Trophoblast cell (in vitro differentiated cells and primary cell): ENCODE results near the gene LPIN1.

Source experiments
- DNase-seq, 2 donors: peaks; one replicate each; pipeline ENCODE4 v3.0.0-alpha.2; 2016
- H2AFZ ChIP-seq: 2 replicates; pipeline ENCODE4 v1.6.1; 2013; ENCODE audit warnings: low read length, moderate library complexity, mild to moderate bottlenecking; ENCODE audit not compliant: insufficient read depth, poor library complexity
- H2AK5ac ChIP-seq: 2 replicates; pipeline ENCODE4 v1.6.1; 2013; ENCODE audit warnings: mild to moderate bottlenecking, low read length
- H2BK120ac ChIP-seq: 2 replicates; pipeline ENCODE4 v1.6.1; 2013; ENCODE audit warnings: low read length, mild to moderate bottlenecking, moderate library complexity; ENCODE audit not compliant: insufficient read depth, poor library complexity
- H2BK12ac ChIP-seq: 2 replicates; pipeline ENCODE4 v1.6.1; 2013; ENCODE audit warnings: mild to moderate bottlenecking, low read length, moderate library complexity
- H2BK5ac ChIP-seq: 2 replicates; pipeline ENCODE4 v1.6.1; 2013; ENCODE audit warnings: low read length, low read depth, moderate library complexity, mild to moderate bottlenecking; ENCODE audit not compliant: poor library complexity
- H3K14ac ChIP-seq: 2 replicates; pipeline ENCODE4 v1.6.1; 2013; ENCODE audit warnings: mild to moderate bottlenecking, low read length
- H3K18ac ChIP-seq: 2 replicates; pipeline ENCODE4 v1.6.1; 2013; ENCODE audit warnings: mild to moderate bottlenecking, low read length
- H3K23ac ChIP-seq: 2 replicates; pipeline ENCODE4 v1.6.1; 2013; ENCODE audit warnings: low read length
- H3K27ac ChIP-seq: 2 replicates; pipeline ENCODE4 v1.5.1; 2013; ENCODE audit warnings: low read depth, mild to moderate bottlenecking, inconsistent platforms, low read length, moderate library complexity
- H3K27me3 ChIP-seq: 2 replicates; pipeline ENCODE4 v1.6.1; 2013; ENCODE audit warnings: inconsistent platforms, mild to moderate bottlenecking, low read length, moderate library complexity; ENCODE audit not compliant: insufficient read depth
- H3K36me3 ChIP-seq, 2 experiments: 1 replicate in 1 of 2; 2 replicates in 1 of 2; pipeline ENCODE4 v1.6.1; 2013; ENCODE audit warnings: low read length in 2 of 2, mild to moderate bottlenecking in 2 of 2, moderate library complexity in 1 of 2; ENCODE audit not compliant: insufficient read depth in 2 of 2, control insufficient read depth in 1 of 2
- H3K4ac ChIP-seq: 2 replicates; pipeline ENCODE4 v1.6.1; 2013; ENCODE audit warnings: low read depth, mild to moderate bottlenecking, low read length, moderate library complexity
- H3K4me1 ChIP-seq, 2 experiments: 1 replicate in 1 of 2; 2 replicates in 1 of 2; pipeline ENCODE4 v1.6.1; 2013; ENCODE audit warnings: low read length in 2 of 2, mild to moderate bottlenecking in 2 of 2, moderate library complexity in 1 of 2; ENCODE audit not compliant: insufficient read depth in 2 of 2, control insufficient read depth in 1 of 2
- H3K4me2 ChIP-seq: 2 replicates; pipeline ENCODE4 v1.6.1; 2013; ENCODE audit warnings: inconsistent platforms, mild to moderate bottlenecking, low read length, moderate library complexity
- H3K4me3 ChIP-seq: 2 replicates; pipeline ENCODE4 v1.5.1; 2013; ENCODE audit warnings: mild to moderate bottlenecking, low read depth, low read length, inconsistent platforms
- H3K79me1 ChIP-seq: one replicate; pipeline ENCODE4 v1.6.1; 2013; ENCODE audit warnings: low read length
- H3K79me2 ChIP-seq: 2 replicates; pipeline ENCODE4 v1.6.1; 2013; ENCODE audit warnings: low read length, mild to moderate bottlenecking; ENCODE audit not compliant: control insufficient read depth, insufficient read depth, poor library complexity
- H3K9ac ChIP-seq: 2 replicates; pipeline ENCODE4 v1.6.1; 2013; ENCODE audit warnings: mild to moderate bottlenecking, low read length
- H3K9me3 ChIP-seq: 2 replicates; pipeline ENCODE4 v1.6.1; 2013; ENCODE audit warnings: low read depth, mild to moderate bottlenecking, control low read depth, inconsistent platforms, low read length; ENCODE audit not compliant: insufficient read depth
- H4K12ac ChIP-seq: 2 replicates; pipeline ENCODE4 v1.6.1; 2013; ENCODE audit warnings: low read depth, mild to moderate bottlenecking, low read length, moderate library complexity
- H4K8ac ChIP-seq: 2 replicates; pipeline ENCODE4 v1.6.1; 2013; ENCODE audit warnings: low read depth, mild to moderate bottlenecking, low read length, moderate library complexity
- H4K91ac ChIP-seq: one replicate; pipeline ENCODE4 v1.6.1; 2013; ENCODE audit warnings: low read depth, mild to moderate bottlenecking, low read length, moderate library complexity
- WGBS: extraction: QIAGEN DNeasy Blood & Tissue Kit; methylation state at CpG from one replicate; pipeline ENCODE4 v1.1.7; 2013; ENCODE audit warnings: missing lambda C conversion rate; ENCODE audit not compliant: insufficient read length, insufficient coverage; ENCODE audit errors: extremely low coverage; 5-methylcytosine and 5-hydroxymethylcytosine counted together

LPIN1 gene

GRCh38 chr2:11831415-11831814 is 85.0 kb downstream of the LPIN1 start:
- no peak overlapping the region for H2AFZ ChIP-seq
- H3K27ac ChIP-seq = no peak overlapping the region
- no peak overlapping the region for H4K8ac ChIP-seq
- H3K23ac ChIP-seq = no peak overlapping the region
- H4K91ac ChIP-seq = no peak overlapping the region
- H3K9ac ChIP-seq = no peak overlapping the region
- H3K4me3 ChIP-seq = no peak overlapping the region
- H3K4me2 ChIP-seq = no peak overlapping the region
- peaks cover 6% of the 10 kb centered on the region for H3K79me1 ChIP-seq
- H2BK5ac ChIP-seq = no peak overlapping the region
- DNase-seq = no peak
- H3K36me3 ChIP-seq = peaks cover 0 to 6% of the 10 kb centered on the region in 2 experiments
- WGBS = no CpG with 5 or more reads among the region's 5 CpGs
- no peaks in the 10 kb centered on the region for H3K27me3 ChIP-seq
- H2BK12ac ChIP-seq = no peak overlapping the region
- H2BK120ac ChIP-seq = no peak overlapping the region
- no peaks in the 10 kb centered on the region for H3K79me2 ChIP-seq
- H3K4ac ChIP-seq = no peak overlapping the region
- no peak overlapping the region for H2AK5ac ChIP-seq
- peaks cover 11% of the 10 kb centered on the region in 2 experiments for H3K4me1 ChIP-seq
- no peak overlapping the region for H4K12ac ChIP-seq
- H3K9me3 ChIP-seq = no peaks in the 10 kb centered on the region
- H3K14ac ChIP-seq = no peak overlapping the region
- H3K18ac ChIP-seq = no peak overlapping the region

- H3K79me2 ChIP-seq = no peaks in the 10 kb centered on the region
- H2BK12ac ChIP-seq = no peak overlapping the region
- no CpG with 5 or more reads among the region's 5 CpGs for WGBS
- H2BK120ac ChIP-seq = peak overlapping the region; percentile 2
- H3K27ac ChIP-seq = no peak overlapping the region
- H2AK5ac ChIP-seq = no peak overlapping the region
- H3K36me3 ChIP-seq = no peaks in the 10 kb centered on the region
- peaks cover 6% of the 10 kb centered on the region for H3K79me1 ChIP-seq
- no peak overlapping the region for H3K14ac ChIP-seq
- no peak overlapping the region for H3K23ac ChIP-seq
- peaks cover 4% of the 10 kb centered on the region for H3K9me3 ChIP-seq
- H2AFZ ChIP-seq = no peak overlapping the region
- no peak overlapping the region for H4K12ac ChIP-seq
- H3K18ac ChIP-seq = no peak overlapping the region
- peaks cover 11% of the 10 kb centered on the region in 2 experiments for H3K4me1 ChIP-seq
- no peak overlapping the region for H3K9ac ChIP-seq
- H4K8ac ChIP-seq = no peak overlapping the region
- no peaks in the 10 kb centered on the region for H3K27me3 ChIP-seq
- no peak overlapping the region for H4K91ac ChIP-seq
- no peak overlapping the region for H3K4me3 ChIP-seq
- no peak for DNase-seq
- no peak overlapping the region for H2BK5ac ChIP-seq
- H3K4ac ChIP-seq = no peak overlapping the region
- H3K4me2 ChIP-seq = no peak overlapping the region
These were observed 86.1 kb downstream of the LPIN1 start for GRCh38 chr2:11832531-11832930.

- no peak overlapping the region for H2BK5ac ChIP-seq
- H3K9me3 ChIP-seq = peaks cover 4% of the 10 kb centered on the region
- no peak overlapping the region for H4K91ac ChIP-seq
- no peak overlapping the region for H3K23ac ChIP-seq
- H2BK120ac ChIP-seq = no peak overlapping the region
- H3K27me3 ChIP-seq = no peaks in the 10 kb centered on the region
- peaks cover 6% of the 10 kb centered on the region for H3K79me1 ChIP-seq
- H2BK12ac ChIP-seq = no peak overlapping the region
- no peak overlapping the region for H4K12ac ChIP-seq
- no peak overlapping the region for H3K4me3 ChIP-seq
- no peak overlapping the region for H2AK5ac ChIP-seq
- H3K79me2 ChIP-seq = no peaks in the 10 kb centered on the region
- H3K18ac ChIP-seq = no peak overlapping the region
- no CpG with 5 or more reads among the region's 6 CpGs for WGBS
- H3K4me1 ChIP-seq = peaks cover 11% of the 10 kb centered on the region in 2 experiments
- H2AFZ ChIP-seq = no peak overlapping the region
- H4K8ac ChIP-seq = no peak overlapping the region
- no peak overlapping the region for H3K14ac ChIP-seq
- no peak overlapping the region for H3K27ac ChIP-seq
- no peak for DNase-seq
- no peak overlapping the region for H3K4me2 ChIP-seq
- no peak overlapping the region for H3K9ac ChIP-seq
- no peaks in the 10 kb centered on the region for H3K36me3 ChIP-seq
- no peak overlapping the region for H3K4ac ChIP-seq
These were observed 87.2 kb downstream of the LPIN1 start for GRCh38 chr2:11833601-11834000.

GRCh38 chr2:11835403-11835802 is 89.0 kb downstream of the LPIN1 start:
- Histone ChIP-seq H2AK5ac (no peak overlapping the region), H3K79me2 (no peaks in the 10 kb centered on the region), H3K18ac (no peak overlapping the region), H4K91ac (no peak overlapping the region), H3K4me3 (no peak overlapping the region), H4K8ac (no peak overlapping the region), H2BK12ac (no peak overlapping the region), H2BK120ac (no peak overlapping the region), H2BK5ac (no peak overlapping the region), H3K27me3 (no peaks in the 10 kb centered on the region), H2AFZ (no peak overlapping the region), H4K12ac (no peak overlapping the region), H3K23ac (no peak overlapping the region), H3K9me3 (peaks cover 4% of the 10 kb centered on the region), H3K79me1 (peaks cover 1% of the 10 kb centered on the region), H3K27ac (no peak overlapping the region), H3K4me2 (no peak overlapping the region), H3K14ac (no peak overlapping the region), H3K9ac (no peak overlapping the region), H3K36me3 (no peaks in the 10 kb centered on the region), H3K4me1 (peaks cover 4 to 5% of the 10 kb centered on the region in 2 experiments), H3K4ac (no peak overlapping the region)
- WGBS = no CpG with 5 or more reads among the region's 4 CpGs
- DNase-seq = no peak
